HL-60/S4 treated with retinoic acid at 250 ng/mL for 4 days and 3 days (cell line): ENCODE measurements around the gene METTL17.
"Not testable (repeated sequence)": the region's sequence is repeated elsewhere in the genome, so short reads cannot be mapped to it uniquely, and the experiment has no call there.

Experiments
- in situ Hi-C: fragments of 300-500 bp; cut with MboI; formaldehyde crosslinking; loops from 2 replicates; pipeline ENCODE4 v1.7.0; 2022; ENCODE audit warnings: low sequenced_read_pairs

METTL17 gene, protein sequence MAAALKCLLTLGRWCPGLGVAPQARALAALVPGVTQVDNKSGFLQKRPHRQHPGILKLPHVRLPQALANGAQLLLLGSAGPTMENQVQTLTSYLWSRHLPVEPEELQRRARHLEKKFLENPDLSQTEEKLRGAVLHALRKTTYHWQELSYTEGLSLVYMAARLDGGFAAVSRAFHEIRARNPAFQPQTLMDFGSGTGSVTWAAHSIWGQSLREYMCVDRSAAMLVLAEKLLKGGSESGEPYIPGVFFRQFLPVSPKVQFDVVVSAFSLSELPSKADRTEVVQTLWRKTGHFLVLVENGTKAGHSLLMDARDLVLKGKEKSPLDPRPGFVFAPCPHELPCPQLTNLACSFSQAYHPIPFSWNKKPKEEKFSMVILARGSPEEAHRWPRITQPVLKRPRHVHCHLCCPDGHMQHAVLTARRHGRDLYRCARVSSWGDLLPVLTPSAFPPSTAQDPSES

DNA sequence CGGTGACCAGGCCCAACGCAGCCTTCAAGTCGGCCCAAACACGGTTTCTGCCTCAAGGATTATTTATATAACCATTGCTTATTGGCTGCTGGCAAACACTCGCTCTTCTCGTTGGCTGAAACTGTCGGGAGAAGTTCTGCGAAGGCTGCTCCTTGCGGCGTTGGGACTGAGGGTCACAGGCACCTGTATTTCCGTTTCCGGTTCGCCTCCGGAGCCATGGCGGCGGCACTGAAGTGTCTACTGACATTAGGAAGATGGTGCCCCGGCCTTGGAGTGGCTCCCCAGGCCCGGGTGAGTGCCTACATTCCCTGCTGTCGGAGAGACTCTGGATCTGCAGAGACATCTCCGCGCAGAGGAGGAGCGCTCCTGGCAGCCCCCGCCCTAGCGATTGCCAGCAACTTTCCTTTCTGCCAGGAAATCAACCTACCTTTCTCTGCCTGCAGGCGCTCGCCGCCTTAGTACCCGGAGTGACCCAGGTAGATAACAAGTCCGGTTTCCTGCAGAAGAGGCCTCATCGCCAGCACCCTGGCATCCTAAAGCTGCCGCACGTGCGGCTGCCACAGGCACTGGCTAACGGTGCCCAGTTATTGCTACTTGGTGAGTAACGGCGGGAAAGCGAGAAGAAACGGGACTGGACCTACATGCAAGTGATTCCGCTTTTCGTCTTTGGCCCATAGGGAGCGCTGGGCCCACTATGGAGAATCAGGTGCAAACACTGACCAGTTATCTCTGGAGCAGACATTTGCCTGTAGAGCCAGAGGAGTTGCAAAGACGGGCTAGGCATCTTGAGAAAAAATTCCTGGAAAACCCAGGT is at the start of gene METTL17:
TSS of gene METTL17 (plus strand) at position 194 of the 814 bp plus-strand sequence. CDS start at position 217, 23 bp downstream.
- in situ Hi-C loops = no loop called here

DNA sequence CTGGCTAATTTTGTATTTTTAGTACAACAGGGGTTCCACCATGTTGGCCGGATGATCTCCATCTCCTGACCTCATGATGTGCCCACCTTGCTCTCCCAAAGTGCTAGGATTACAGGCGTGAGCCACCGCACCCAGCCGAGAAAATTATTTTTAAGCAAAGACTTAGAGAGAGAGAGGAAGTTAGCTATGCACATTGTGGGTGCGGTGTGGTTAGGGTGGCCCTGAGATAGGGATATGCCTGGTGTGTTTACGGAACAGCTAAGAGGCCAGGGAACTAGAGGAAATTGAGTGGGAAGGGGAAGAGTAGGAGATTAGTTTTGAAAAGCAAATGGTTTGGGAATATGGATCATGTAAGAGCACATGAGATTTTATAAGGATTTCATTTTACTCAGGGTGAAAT is 44.6 kb upstream of the METTL17 start:
- in situ Hi-C loops = not testable (repeated sequence)

DNA sequence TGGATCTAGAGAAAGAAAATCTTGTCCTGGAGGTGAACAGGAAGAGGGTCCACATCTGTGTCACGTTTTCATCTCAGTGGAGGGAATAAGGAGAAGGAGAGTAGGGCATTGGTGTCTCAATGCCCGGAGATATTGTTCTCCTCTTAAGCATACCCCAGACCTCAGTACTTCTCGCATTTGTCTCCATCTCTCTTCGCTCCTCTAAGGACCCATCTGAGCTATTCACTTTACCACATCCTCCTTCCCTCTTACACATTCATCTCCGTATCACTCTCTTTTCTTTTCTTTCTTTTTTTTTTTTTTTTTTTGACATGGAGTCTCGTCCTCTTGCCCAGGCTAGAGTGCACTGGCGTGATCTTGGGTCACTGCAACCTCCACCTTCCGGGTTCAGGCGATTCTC is 43.1 kb upstream of the METTL17 start:
- in situ Hi-C loops = not testable (repeated sequence)

DNA sequence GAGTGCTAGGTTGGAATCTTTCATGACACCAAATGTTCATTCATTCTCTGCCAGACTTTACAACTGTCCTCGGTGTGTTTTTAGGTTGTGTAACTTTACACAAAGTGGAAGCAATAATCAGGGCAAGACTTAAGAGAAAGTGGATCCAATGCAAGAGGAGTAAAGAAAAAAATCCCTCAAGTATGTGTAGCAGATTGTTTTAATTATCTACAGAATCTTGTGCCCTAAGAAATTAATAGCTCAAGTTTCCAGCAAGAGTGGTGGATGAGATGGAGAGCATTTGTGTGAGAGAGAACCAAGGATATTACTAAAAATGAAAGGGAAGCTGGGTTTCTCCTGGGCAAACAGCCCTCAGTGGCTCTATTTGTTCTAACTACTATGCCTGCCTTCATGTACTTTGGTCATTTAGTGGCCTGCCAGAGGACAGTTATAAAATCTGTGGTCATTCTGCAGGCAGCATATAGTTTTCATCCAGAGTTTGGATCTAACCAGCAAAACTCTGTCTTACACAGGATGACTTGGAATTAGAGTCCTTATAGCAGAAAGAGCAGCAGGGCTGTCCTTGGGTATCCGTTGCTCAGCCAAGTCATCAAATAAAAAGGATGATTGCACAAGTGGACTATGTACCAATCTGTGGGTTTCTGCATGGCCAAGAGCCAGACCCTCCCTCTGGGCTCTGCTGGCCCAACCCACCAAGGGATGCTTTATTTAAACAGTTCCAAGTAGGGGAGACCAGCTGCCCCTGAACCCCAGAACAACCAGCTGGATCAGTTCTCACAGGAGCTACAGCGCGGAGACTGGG is 34.8 kb upstream of the METTL17 start, which contains the start of gene RNASE2:
TSS of gene RNASE2 (plus strand) at position 752 of the 802 bp plus-strand sequence. CDS start 285 bp downstream, outside the sequence.
- in situ Hi-C loops = not testable (repeated sequence)

DNA sequence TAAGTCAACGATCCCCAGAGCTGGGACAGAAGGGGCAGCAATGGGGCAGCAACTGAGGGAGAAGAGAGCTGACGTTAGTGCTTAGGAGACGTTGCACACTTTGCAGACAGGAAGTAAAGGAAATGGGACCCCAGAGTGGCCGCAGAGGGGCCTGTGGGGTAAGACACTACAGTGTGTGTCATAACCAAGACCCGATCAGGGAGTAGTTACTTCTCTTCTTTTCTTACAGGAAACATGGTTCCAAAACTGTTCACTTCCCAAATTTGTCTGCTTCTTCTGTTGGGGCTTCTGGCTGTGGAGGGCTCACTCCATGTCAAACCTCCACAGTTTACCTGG is 34.3 kb upstream of the METTL17 start:
- in situ Hi-C loops = not testable (repeated sequence)

DNA sequence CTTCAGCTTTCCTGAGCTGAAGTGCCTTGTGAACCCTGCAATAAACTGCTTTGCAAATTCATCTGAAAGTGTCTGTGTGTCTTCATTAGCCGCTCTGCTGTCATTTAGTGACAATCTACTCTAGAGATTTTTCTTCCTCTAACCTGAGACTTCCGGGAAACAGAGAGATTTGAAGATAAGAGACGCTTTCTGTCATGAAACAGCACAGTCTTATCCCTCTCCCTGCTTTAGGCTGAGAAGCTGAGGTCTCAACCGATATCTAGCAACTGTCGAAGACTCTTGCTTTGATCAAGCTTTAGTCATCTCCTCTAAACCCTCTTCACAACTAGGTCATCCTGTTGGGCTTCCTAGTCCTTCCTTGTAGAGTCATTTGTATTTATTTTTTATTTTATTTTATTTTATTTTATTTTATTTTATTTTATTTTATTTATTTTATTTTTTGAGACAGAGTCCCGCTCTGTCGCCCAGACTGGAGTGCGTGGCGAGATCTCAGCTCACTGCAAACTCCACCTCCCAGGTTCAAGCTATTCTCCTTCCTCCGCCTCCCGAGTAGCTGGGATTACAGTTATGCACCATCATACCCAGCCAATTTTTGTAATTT is 33.3 kb upstream of the METTL17 start:
- in situ Hi-C loops = no loop called here

DNA sequence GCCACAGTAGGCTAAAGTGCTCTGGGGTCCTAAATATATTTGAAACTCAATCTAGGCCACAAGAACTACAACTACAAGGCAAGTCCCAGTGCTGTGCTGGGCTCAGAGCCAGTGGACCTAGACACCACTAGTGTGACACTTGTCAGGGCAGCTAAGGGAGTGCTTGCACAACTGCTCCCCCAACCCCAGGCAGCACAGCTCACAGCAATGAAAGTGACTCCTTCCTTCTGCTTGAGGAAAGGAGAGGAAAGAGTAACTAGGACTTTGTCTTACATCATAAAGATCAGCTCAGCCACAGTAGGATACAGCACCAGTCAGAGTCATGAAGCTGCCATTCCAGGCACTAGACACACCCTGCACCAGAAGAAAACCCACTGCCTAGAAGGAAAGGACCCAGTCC is 30.8 kb upstream of the METTL17 start:
- in situ Hi-C loops = not testable (repeated sequence)

DNA sequence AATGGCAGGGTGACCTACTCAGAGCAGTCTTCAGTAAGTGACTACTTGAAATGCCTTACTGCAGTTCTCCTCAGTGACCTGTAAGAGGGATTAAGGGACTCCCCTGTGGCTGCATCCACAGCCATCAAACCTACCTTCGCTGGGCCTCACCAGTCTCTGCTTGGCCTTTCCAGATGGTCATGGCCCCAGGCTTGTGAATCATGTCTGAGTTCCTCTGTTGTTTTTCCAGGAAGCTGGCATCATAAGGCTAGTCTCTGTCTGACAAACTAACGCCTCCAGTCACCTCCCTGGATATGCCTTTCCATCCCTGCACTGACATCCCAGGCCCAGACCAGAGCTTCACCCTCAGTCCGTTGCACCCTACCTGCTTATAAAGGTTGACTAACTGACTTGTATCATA is 20.4 kb upstream of the METTL17 start:
- in situ Hi-C loops = no loop called here

DNA sequence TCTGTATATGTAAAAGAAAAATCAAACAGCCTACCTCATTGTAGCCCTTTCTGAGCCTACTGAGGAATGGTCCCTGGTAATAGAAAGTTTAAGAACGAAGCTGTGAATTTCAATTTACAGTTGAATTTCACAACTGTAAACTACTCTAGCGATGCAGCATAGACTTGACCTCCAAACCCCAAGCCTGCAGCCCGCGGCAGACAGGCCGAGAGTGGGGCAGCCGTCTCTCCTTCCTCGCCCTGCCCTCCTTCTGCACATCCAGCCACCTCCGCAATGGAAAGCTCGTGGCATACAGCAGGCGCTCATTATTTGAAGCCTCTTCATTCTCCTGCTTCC is 19.2 kb upstream of the METTL17 start:
- in situ Hi-C loops = loop anchor here (10.0 kb wide), 2 partner anchors 116 to 266 kb away; no protein-coding TSS in a partner anchor

DNA sequence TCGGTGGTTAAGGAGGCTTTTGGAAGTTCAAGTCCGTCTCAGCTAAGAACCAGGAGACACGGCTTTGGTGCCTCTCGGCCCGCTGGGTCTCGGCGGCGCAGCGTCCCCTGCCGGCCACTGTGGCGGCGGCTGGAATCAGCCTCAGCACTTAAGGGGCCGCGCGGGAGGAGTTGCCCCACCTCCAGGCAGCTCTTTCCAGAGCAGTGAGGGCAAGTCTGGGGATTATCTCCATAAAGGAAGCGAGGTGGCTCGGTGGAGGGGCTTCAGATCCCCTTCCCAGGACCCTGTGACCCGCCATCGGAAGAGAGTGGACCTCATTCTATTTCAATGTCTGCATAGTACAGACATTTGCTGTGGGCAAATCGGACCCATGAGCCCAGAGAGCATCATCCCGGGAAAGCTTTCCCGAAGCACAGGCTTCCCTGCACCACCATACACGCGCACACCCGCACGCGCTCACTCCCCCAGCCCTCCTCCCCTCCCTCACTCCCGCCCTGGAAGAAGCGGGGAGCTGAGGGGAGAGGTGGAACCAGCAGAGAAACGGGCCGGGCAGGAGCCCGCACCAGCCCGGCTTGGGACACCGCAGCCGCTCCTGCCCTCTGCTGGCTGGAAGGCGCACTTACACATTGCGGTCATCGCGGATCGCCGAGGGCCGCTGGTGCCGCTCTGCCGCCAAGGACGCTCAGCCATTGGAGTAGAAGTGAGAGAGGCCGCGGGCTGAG is 18.6 kb upstream of the METTL17 start:
- in situ Hi-C loops = loop anchor here (10.0 kb wide), 2 partner anchors 116 to 266 kb away; no protein-coding TSS in a partner anchor

DNA sequence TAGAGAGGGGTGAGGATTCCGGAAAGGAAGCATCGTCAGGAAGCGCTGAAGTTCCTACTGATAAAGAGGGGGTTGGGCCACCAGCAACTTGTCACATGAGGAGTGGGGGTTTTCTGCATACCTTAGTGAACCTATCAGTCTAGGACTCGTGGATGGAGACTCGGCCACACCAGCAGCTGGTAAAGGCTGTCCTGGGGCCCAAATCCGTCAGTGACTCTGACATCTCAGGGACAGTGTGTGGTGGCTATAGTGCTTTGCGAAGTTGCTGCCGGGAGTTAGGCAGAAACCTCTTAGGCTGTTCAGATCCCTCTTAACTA is 18.1 kb upstream of the METTL17 start:
- in situ Hi-C loops = loop anchor here (10.0 kb wide), 2 partner anchors 117 to 267 kb away; no protein-coding TSS in a partner anchor

DNA sequence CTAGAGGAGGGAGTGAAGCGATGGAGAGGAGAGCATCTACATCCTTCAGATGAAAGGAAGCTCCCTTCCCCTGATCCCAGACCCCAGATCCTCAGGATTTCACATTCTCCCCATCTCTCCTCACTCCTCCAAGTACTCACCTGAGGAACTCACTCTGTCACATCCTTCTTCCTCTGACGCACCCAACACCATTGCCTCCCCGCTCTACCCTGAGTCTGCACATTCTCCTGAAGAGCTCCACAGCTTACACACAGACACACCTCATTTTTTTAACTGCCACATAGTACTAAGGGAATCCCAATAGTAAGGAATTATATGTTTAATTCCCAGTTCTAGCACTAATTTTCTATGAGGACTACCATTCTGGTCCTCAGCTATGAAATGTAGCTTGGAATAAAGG is 16.3 kb upstream of the METTL17 start:
- in situ Hi-C loops = loop anchor here (10.0 kb wide), 2 partner anchors 119 to 269 kb away; no protein-coding TSS in a partner anchor

DNA sequence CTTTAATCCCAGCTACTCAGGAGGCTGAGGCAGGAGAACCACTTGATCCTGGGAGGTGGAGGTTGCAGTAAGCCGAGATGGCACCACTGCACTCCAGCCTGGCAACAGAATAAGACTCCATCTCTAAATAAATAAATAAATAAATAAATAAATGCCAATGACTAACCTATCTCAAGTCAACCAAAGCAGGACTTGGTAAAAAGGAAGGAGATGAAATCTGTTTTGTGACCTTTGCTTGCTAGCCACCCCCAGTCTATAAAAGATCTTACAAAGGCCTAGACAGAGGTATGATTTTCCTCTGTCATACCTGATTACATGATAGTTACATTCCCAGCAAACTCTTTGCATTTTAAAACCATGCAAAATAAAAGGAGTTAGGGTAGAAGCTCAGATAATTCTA is 13.5 kb upstream of the METTL17 start:
- in situ Hi-C loops = loop anchor here (10.0 kb wide), 2 partner anchors 121 to 271 kb away; no protein-coding TSS in a partner anchor

DNA sequence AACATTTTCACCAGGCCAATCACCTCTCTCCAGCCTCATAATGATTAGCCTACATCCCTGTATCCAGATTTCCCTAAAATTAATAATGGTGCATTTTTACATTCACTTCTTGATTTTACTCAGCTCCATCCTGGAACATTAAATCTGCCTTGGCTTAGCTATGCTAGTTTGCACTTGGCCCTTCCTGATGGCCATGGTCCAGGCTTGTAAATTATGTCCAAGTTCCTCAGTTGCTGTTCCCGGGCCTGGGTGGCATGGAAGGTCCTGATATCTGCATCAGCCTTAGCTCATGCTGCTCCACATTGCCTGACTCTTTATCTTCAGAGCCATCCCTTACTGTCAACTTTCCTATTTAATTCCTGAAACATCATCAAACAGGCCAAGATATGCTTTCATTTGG is 11.1 kb upstream of the METTL17 start:
- in situ Hi-C loops = loop anchor here (10.0 kb wide), 2 partner anchors 124 to 274 kb away; no protein-coding TSS in a partner anchor

DNA sequence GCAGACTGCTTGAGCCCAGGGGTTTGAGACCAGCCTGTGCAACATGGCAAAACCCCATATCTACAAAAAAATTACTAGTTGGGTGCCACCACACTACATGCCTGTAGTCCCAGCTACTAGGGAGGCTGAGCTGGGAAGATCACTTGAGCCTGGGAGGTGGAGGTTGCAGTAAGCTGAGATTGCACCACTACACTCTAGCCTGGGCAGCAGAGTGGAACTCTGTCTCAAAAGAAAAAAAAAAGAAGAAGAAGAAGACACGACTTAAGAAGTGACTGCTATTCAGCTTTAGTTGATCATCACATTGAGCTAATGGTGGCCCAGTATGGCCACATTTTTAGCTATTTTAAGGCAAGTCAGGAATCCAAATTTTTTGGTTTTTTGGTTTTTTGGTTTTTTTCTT is 8.9 kb upstream of the METTL17 start:
- in situ Hi-C loops = no loop called here

DNA sequence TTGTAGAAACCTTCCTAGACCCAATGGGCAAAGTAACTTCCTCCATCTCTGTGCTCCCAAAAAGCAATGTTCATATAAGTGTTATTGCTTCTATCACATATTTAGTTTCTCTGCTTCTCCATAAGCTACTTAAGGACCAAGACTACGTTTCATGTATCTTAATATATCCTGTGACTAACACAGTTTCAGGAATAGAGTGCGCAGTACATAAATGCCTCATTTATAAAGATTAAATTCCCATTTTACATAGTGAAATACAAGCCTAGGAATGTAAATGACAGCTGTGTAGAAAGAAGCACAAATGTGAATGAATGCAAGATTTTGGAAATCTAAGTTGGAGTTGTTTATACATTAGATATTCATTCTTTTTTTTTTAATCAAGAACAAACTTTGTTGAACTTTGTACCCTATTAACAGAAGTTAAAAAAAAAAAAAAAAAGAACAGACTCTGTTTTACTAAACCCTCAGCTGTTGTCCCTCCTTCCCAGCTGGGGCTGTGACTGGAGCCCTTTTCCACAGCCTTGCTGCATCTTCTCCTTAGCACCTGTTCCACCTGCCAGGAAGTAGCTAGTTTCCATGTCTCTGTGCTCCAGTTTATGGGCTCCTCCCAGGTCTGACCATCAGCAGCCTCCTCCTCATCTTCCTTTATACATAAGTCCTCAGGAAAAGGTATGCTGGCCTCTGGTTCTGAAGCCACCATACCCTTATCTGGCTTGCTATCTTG is 7.0 kb upstream of the METTL17 start:
- in situ Hi-C loops = no loop called here

DNA sequence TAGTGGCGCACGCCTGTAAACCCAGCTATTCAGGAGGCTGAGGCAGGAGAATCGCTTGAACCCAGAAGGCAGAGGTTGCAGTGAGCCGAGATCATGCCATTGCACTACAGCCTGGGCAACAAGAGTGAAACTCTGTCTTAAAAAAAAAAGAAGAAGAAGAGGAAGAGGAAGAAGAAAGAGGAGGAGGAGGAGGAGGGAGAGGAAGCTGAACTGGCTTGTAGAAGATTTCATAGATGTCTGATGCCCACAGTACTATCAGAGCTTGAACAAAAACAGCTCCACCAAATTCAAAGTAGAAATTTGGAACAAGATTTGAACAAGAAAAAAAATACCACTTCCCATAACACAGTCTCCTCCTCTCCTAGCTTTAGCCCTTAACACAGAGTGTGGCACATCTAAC is 4.1 kb upstream of the METTL17 start:
- in situ Hi-C loops = not testable (repeated sequence)

DNA sequence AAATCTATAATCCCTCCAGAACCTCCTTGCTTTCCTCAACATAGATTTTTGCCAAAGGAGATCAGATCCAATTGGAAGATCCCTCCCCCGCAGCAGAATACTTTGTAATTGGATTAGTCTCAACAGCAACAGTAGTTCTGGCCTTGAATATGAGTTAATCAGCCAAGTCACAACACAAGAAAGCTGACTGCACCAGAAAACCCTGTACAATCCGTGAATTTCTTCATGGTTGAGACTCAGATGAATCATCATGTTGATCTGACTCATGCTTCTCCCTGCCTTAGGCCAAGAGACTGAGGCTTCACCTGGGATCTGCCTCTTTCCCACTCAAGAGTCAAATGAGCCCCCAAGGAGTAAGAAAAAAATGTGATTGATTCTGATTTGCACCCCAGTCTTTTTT is 3.0 kb upstream of the METTL17 start:
- in situ Hi-C loops = no loop called here
